Measurements from ENCODE around the gene HSF5. TPM values are rescaled to one million over a fixed set of nuclear protein-coding genes. Genes with fewer than 3 reads are reported as not detected.

The HSF5 gene
- polyA plus RNA-seq, 3 donors, result 0.07 TPM; not detected in 2

- H3K27ac ChIP-seq (ENCODE audit: low read depth in 1 of 2, low read length in 2 of 2), result no peak overlapping the region
- H3K4me3 Mint-ChIP-seq, result no peak overlapping the region
- H3K9me3 ChIP-seq (replicated peaks in 1 of 2; ENCODE audit: control insufficient read depth in 1 of 2, insufficient read depth in 1 of 2, low read length in 2 of 2), result no peaks in the 10 kb centered on the region
- no peaks in the 10 kb centered on the region for H3K36me3 ChIP-seq (replicated peaks in 1 of 2; ENCODE audit: control insufficient read depth in 1 of 2, insufficient read depth in 2 of 2, low read length in 2 of 2)
- H3K4me1 Mint-ChIP-seq, result no peaks in the 10 kb centered on the region
- peaks cover 3 to 6% of the 10 kb centered on the region in 2 donors for H3K27me3 ChIP-seq (ENCODE audit: control insufficient read depth in 2 of 2, insufficient read depth in 2 of 2, low read length in 2 of 2)
- peaks cover 7 to 30% (median 11%) of the 10 kb centered on the region in 3 donors for H3K27me3 Mint-ChIP-seq (ENCODE audit: low read depth in 3 of 3)
- H3K27ac Mint-ChIP-seq, result no peak overlapping the region
- H3K4me1 ChIP-seq (ENCODE audit: control insufficient read depth in 1 of 2, insufficient read depth in 2 of 2, low read length in 2 of 2), result no peaks in the 10 kb centered on the region
- no peak overlapping the region for H3K4me2 ChIP-seq (replicated peaks; ENCODE audit: extremely low read depth, low read length, poor library complexity, severe bottlenecking)
- no peaks in the 10 kb centered on the region for H3K9me3 Mint-ChIP-seq
- H2AFZ ChIP-seq (ENCODE audit: insufficient read depth, low read depth, low read length, poor library complexity, severe bottlenecking), result no peak overlapping the region
- intact Hi-C loops (cut with micrococcal nuclease), result no loop called here
- no peak for DNase-seq
- no peak overlapping the region for H3K4me3 ChIP-seq (replicated peaks in 1 of 3; ENCODE audit: low read depth in 2 of 3, low read length in 3 of 3)
- TF ChIP-seq CTCF (IDR thresholded peaks at IDR 0.05), result no peak
- no peaks in the 10 kb centered on the region for H4K20me1 ChIP-seq (ENCODE audit: insufficient read depth, low read length)
- peaks cover 0 to 1% of the 10 kb centered on the region in 2 donors for H3K36me3 Mint-ChIP-seq
- no peaks in the 10 kb centered on the region for H3K79me2 ChIP-seq (ENCODE audit: insufficient read depth, low read length)
- H3K9ac ChIP-seq (ENCODE audit: insufficient read depth, low read length, poor library complexity, severe bottlenecking), result no peak overlapping the region
Measured at GRCh38 chr17:58436245-58436644, 52.0 kb downstream of the HSF5 start.

- Mint-ChIP-seq H3K4me3 (no peak overlapping the region), H3K27me3 (ENCODE audit: low read depth in 3 of 3) (peaks cover 3 to 16% (median 9%) of the 10 kb centered on the region in 3 donors), H3K9me3 (no peaks in the 10 kb centered on the region), H3K36me3 (peaks cover 0 to 1% of the 10 kb centered on the region in 2 donors), H3K27ac (no peak overlapping the region), H3K4me1 (no peaks in the 10 kb centered on the region)
- no peak for DNase-seq
- H3K27me3 ChIP-seq (ENCODE audit: control insufficient read depth in 2 of 2, insufficient read depth in 2 of 2, low read length in 2 of 2), result peaks cover 3 to 6% of the 10 kb centered on the region in 2 donors
- no peak for TF ChIP-seq CTCF (IDR thresholded peaks at IDR 0.05)
- no peak overlapping the region for H3K9ac ChIP-seq (ENCODE audit: insufficient read depth, low read length, poor library complexity, severe bottlenecking)
- H4K20me1 ChIP-seq (ENCODE audit: insufficient read depth, low read length), result no peaks in the 10 kb centered on the region
- no peaks in the 10 kb centered on the region for H3K9me3 ChIP-seq (replicated peaks in 1 of 2; ENCODE audit: control insufficient read depth in 1 of 2, insufficient read depth in 1 of 2, low read length in 2 of 2)
- intact Hi-C loops (cut with micrococcal nuclease), result no loop called here
- H3K4me3 ChIP-seq (replicated peaks in 1 of 3; ENCODE audit: low read depth in 2 of 3, low read length in 3 of 3), result no peak overlapping the region
- 94% methylated on average over 5 of the region's 7 CpGs for WGBS (ENCODE audit: insufficient coverage)
- no peaks in the 10 kb centered on the region for H3K79me2 ChIP-seq (ENCODE audit: insufficient read depth, low read length)
- H3K36me3 ChIP-seq (replicated peaks in 1 of 2; ENCODE audit: control insufficient read depth in 1 of 2, insufficient read depth in 2 of 2, low read length in 2 of 2), result no peaks in the 10 kb centered on the region
- no peak overlapping the region for H3K4me2 ChIP-seq (replicated peaks; ENCODE audit: extremely low read depth, low read length, poor library complexity, severe bottlenecking)
- no peak overlapping the region for H3K27ac ChIP-seq (ENCODE audit: low read depth in 1 of 2, low read length in 2 of 2)
- no peaks in the 10 kb centered on the region for H3K4me1 ChIP-seq (ENCODE audit: control insufficient read depth in 1 of 2, insufficient read depth in 2 of 2, low read length in 2 of 2)
- H2AFZ ChIP-seq (ENCODE audit: insufficient read depth, low read depth, low read length, poor library complexity, severe bottlenecking), result no peak overlapping the region
Measured at GRCh38 chr17:58432806-58433573, 55.2 kb downstream of the HSF5 start.

Data from CD14-positive monocyte (primary cell).